HT-29 (cell line): ENCODE results near the gene AIM2. TPM values are rescaled to one million over a fixed set of nuclear protein-coding genes. Genes with fewer than 3 reads are reported as not detected.
"Not testable (repeated sequence)": the region's sequence is repeated elsewhere in the genome, so short reads cannot be mapped to it uniquely, and the experiment has no call there.

ENCODE experiments used
- DNase-seq: peaks from one replicate; pipeline ENCODE4 v3.0.0-alpha.2; 2015; ENCODE audit warnings: low spot score
- total RNA-seq: library from RNA; depleted of rRNA; stranded (reverse); fragments of >200 nt; shearing (Covaris generic); gene quantifications from 2 replicates; pipeline ENCODE4 v1.2.3, GENCODE V29; 2014

AIM2 gene
- total RNA-seq, 1 experiment from 2014 or later = not detected

GRCh38 chr1:159079525-159079924, 3.0 kb upstream of the AIM2 start:
- DNase-seq = no peak

GRCh38 chr1:159077120-159077961, 775 bp upstream of the AIM2 start:
- no peak for DNase-seq

GRCh38 chr1:159071970-159072582, 4.5 kb downstream of the AIM2 start:
- DNase-seq = peak; percentile 63

- DNase-seq = no peak
These were observed 7.7 kb downstream of the AIM2 start for GRCh38 chr1:159068886-159069285.

GRCh38 chr1:159067699-159068621, 8.6 kb downstream of the AIM2 start:
- DNase-seq = no peak

GRCh38 chr1:159066108-159066507, 10.5 kb downstream of the AIM2 start:
- DNase-seq = no peak

- DNase-seq = no peak
These were observed 11.5 kb downstream of the AIM2 start for GRCh38 chr1:159065106-159065505.

- no peak for DNase-seq
These were observed 17.8 kb downstream of the AIM2 start for GRCh38 chr1:159058751-159059150.

GRCh38 chr1:159056069-159056698, 20.4 kb downstream of the AIM2 start:
- no peak for DNase-seq

GRCh38 chr1:159055181-159055641, 21.4 kb downstream of the AIM2 start:
- no peak for DNase-seq

GRCh38 chr1:159054427-159054826, 22.1 kb downstream of the AIM2 start:
- DNase-seq = no peak

GRCh38 chr1:159051436-159051835, 25.1 kb downstream of the AIM2 start:
- DNase-seq = no peak

GRCh38 chr1:159046486-159046885, 30.1 kb downstream of the AIM2 start:
- DNase-seq = not testable (repeated sequence)

GRCh38 chr1:159040893-159041724, 35.5 kb downstream of the AIM2 start:
- DNase-seq = no peak

- DNase-seq = no peak
These were observed 36.4 kb downstream of the AIM2 start for GRCh38 chr1:159040206-159040605.

- DNase-seq = no peak
These were observed 45.6 kb downstream of the AIM2 start for GRCh38 chr1:159030877-159031447.

GRCh38 chr1:159030311-159030710, 46.3 kb downstream of the AIM2 start:
- DNase-seq = no peak

GRCh38 chr1:159026841-159027240, 49.7 kb downstream of the AIM2 start:
- DNase-seq = not testable (repeated sequence)

GRCh38 chr1:159025043-159025442, 51.5 kb downstream of the AIM2 start:
- DNase-seq = no peak

- no peak for DNase-seq
These were observed 52.8 kb downstream of the AIM2 start for GRCh38 chr1:159023723-159024122.
